BLaER1 (cell line): ENCODE data around the gene CYP4F22.
"Not testable (repeated sequence)": the region's sequence is repeated elsewhere in the genome, so short reads cannot be mapped to it uniquely, and the experiment has no call there.

Source experiments
- H3K27ac ChIP-seq: shearing (Covaris generic); formaldehyde crosslinking; 2 replicates; pipeline ENCODE4 v1.8.1; 2022
- H3K27me3 ChIP-seq: shearing (Covaris generic); formaldehyde crosslinking; 2 replicates; pipeline ENCODE4 v1.8.1; 2022
- H3K36me3 ChIP-seq: shearing (Covaris generic); formaldehyde crosslinking; 2 replicates; pipeline ENCODE4 v1.8.1; 2022
- H3K4me1 ChIP-seq: shearing (Covaris generic); formaldehyde crosslinking; 2 replicates; pipeline ENCODE4 v1.8.1; 2022
- H3K4me2 ChIP-seq: shearing (Covaris generic); formaldehyde crosslinking; 2 replicates; pipeline ENCODE4 v1.8.1; 2022
- H3K4me3 ChIP-seq: shearing (Covaris generic); formaldehyde crosslinking; 2 replicates; pipeline ENCODE4 v1.8.1; 2022
- H3K9ac ChIP-seq: shearing (Covaris generic); formaldehyde crosslinking; 2 replicates; pipeline ENCODE4 v1.8.1; 2022
- H3K9me3 ChIP-seq: shearing (Covaris generic); formaldehyde crosslinking; 2 replicates; pipeline ENCODE4 v1.8.1; 2022
- H4K20me1 ChIP-seq: shearing (Covaris generic); formaldehyde crosslinking; 2 replicates; pipeline ENCODE4 v1.8.1; 2022
- Cebpa-rat ChIP-seq: shearing (Covaris generic); IDR thresholded peaks from 2 replicates; pipeline ENCODE4 v1.8.1; 2022

CYP4F22 gene

GRCh38 chr19:15532779-15533521 is 24.6 kb downstream of the CYP4F22 start:
- peaks cover 18% of the 10 kb centered on the region for H3K9me3 ChIP-seq
- H3K36me3 ChIP-seq: no peaks in the 10 kb centered on the region
- TF ChIP-seq Cebpa-rat: no peak
- H3K4me3 ChIP-seq: no peak overlapping the region
- no peak overlapping the region for H3K9ac ChIP-seq
- H3K4me1 ChIP-seq: no peaks in the 10 kb centered on the region
- H3K27me3 ChIP-seq: no peaks in the 10 kb centered on the region
- no peaks in the 10 kb centered on the region for H4K20me1 ChIP-seq
- no peak overlapping the region for H3K27ac ChIP-seq
- no peak overlapping the region for H3K4me2 ChIP-seq

GRCh38 chr19:15533522-15533830 is 25.2 kb downstream of the CYP4F22 start:
- H3K4me1 ChIP-seq, H3K4me3 ChIP-seq, H3K36me3 ChIP-seq, H4K20me1 ChIP-seq, H3K27me3 ChIP-seq, H3K27ac ChIP-seq, H3K9ac ChIP-seq, H3K4me2 ChIP-seq: not testable (repeated sequence)
- H3K9me3 ChIP-seq: peaks cover 23% of the 10 kb centered on the region

DNA sequence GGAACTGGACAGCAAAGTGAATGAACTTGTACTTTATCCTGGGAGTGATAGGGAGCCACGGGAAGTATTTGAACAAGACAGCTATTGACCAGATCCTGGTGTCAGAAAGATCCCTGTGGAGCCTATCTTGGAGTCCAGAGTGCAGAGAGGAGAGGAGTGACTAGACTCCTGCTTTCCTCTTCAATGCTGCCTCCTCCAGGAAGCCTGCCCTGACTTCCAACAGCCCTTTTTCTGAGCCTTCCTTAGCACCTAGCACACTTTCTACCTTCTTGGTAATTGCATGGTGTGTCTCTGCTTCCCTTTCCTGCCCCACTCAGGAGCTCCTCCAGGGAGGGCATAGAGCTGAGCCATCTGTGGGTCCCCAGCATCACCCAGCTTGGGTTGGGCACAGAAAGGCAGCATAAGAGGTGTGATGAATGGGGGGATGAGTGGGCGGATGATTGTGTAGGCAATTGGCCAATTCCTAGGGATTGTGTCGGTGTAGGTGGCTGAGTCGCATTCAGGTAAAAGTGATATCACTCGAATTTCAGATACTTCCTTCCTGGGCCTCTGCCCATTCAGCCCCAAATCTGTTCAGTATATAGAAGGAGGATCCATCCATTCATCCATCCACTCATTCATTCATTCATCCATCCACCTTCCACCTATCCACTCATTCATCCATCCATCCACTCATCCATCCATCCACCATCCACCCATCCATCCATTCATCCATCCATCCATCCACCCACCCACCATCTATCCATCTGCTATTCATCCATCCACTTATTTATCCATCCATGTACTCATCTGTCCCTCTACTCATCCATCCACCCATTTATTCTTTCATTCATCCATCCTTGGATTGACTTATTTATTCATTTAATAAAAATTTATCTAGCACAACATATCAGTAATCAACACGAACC is 26.9 kb downstream of the CYP4F22 start:
- H3K27ac ChIP-seq: no peak overlapping the region
- no peaks in the 10 kb centered on the region for H3K27me3 ChIP-seq
- H4K20me1 ChIP-seq: no peaks in the 10 kb centered on the region
- no peak overlapping the region for H3K9ac ChIP-seq
- no peak for TF ChIP-seq Cebpa-rat
- no peak overlapping the region for H3K4me3 ChIP-seq
- peaks cover 35% of the 10 kb centered on the region for H3K9me3 ChIP-seq
- no peak overlapping the region for H3K4me2 ChIP-seq
- no peaks in the 10 kb centered on the region for H3K36me3 ChIP-seq
- no peaks in the 10 kb centered on the region for H3K4me1 ChIP-seq

DNA sequence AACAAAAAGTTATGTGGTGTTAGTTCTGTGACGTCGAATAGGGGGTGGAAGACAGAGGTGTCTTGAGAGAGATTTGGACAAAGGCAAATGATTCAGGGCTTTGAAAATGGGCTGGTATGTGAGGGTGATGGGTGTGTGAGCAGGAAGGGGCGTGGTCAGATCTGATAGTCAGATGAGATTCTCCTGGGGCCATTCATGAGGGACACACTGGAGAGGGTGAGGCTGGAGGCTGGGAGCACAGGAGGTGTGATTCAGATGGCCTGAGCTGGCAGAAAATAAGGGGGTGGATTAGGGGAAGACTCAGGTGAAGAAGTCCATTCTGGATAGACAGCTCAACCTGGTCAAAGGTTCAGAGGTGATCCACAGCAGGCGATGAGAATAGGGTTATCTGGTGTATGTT is 28.0 kb downstream of the CYP4F22 start:
- H3K27me3 ChIP-seq: no peaks in the 10 kb centered on the region
- no peak for TF ChIP-seq Cebpa-rat
- peaks cover 32% of the 10 kb centered on the region for H3K9me3 ChIP-seq
- no peak overlapping the region for H3K4me3 ChIP-seq
- no peaks in the 10 kb centered on the region for H3K4me1 ChIP-seq
- H3K9ac ChIP-seq: no peak overlapping the region
- H3K36me3 ChIP-seq: no peaks in the 10 kb centered on the region
- H3K27ac ChIP-seq: no peak overlapping the region
- no peaks in the 10 kb centered on the region for H4K20me1 ChIP-seq
- H3K4me2 ChIP-seq: no peak overlapping the region

DNA sequence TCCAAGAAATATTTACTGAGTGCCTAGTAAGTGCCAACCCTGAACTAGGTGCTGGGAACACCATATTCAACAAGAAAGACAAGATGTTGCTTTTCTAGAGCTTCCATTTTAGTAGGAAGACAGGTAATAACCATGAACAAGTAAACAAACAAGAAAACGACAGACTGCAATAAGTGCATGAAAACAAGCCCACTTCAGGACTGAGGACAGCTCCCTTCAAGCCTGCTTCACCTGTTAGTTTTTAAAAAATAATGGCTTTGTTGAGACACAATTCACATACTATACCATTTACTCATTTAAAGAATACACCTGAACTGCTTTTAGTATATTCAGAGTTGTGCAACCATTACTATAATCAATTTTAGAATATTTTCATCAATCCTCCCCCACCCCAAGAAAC is 30.4 kb downstream of the CYP4F22 start:
- Histone ChIP-seq H3K4me3 (no peak overlapping the region), H3K4me2 (no peak overlapping the region), H3K36me3 (no peaks in the 10 kb centered on the region), H3K9me3 (peaks cover 32% of the 10 kb centered on the region), H3K27ac (no peak overlapping the region), H3K4me1 (peaks cover 12% of the 10 kb centered on the region), H3K27me3 (no peaks in the 10 kb centered on the region), H4K20me1 (no peaks in the 10 kb centered on the region), H3K9ac (no peak overlapping the region)
- TF ChIP-seq Cebpa-rat: no peak

- Histone ChIP-seq H3K27me3 (no peaks in the 10 kb centered on the region), H3K4me1 (peaks cover 12% of the 10 kb centered on the region), H3K27ac (no peak overlapping the region), H3K4me2 (no peak overlapping the region), H3K9me3 (peaks cover 32% of the 10 kb centered on the region), H3K4me3 (no peak overlapping the region), H3K36me3 (no peaks in the 10 kb centered on the region), H4K20me1 (no peaks in the 10 kb centered on the region), H3K9ac (no peak overlapping the region)
- TF ChIP-seq Cebpa-rat: no peak
Observed at GRCh38 chr19:15539638-15540037, 31.3 kb downstream of the CYP4F22 start.

DNA sequence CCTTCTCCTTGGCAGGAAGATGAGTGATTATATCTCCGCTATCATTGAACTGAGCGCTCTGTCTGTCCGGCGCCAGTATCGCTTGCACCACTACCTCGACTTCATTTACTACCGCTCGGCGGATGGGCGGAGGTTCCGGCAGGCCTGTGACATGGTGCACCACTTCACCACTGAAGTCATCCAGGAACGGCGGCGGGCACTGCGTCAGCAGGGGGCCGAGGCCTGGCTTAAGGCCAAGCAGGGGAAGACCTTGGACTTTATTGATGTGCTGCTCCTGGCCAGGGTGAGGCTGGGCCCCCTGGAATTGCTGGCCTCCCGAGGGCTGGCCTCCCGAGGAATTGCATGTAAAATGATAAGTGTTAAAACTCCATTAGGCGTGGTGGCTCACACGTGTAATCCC is 32.1 kb downstream of the CYP4F22 start:
- H3K4me1 ChIP-seq: peaks cover 12% of the 10 kb centered on the region
- TF ChIP-seq Cebpa-rat: no peak
- H3K4me2 ChIP-seq: no peak overlapping the region
- no peak overlapping the region for H3K27ac ChIP-seq
- no peak overlapping the region for H3K4me3 ChIP-seq
- H3K27me3 ChIP-seq: no peaks in the 10 kb centered on the region
- H3K9me3 ChIP-seq: peaks cover 32% of the 10 kb centered on the region
- H3K36me3 ChIP-seq: no peaks in the 10 kb centered on the region
- H4K20me1 ChIP-seq: no peaks in the 10 kb centered on the region
- no peak overlapping the region for H3K9ac ChIP-seq

DNA sequence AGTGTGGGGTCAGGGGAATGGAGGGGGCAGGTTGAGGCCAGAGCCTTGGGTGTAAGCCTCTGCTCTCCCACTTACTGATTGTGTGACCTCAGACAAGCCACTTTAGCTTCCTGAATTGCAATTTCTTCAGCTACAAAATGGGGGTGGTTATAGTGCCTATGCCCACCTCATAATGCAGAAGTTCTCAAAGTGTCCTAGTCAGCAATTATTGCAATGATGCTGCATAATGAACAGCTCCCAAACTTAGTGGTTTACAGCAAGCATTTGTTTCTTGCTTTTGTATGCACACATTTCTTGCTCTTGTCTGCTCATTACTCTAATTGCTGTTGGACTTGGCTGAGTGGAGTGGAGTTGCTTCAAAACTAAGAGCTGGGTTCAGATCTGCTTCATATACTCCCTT is 36.0 kb downstream of the CYP4F22 start:
- no peak for TF ChIP-seq Cebpa-rat
- peaks cover 14% of the 10 kb centered on the region for H3K9me3 ChIP-seq
- H3K4me2 ChIP-seq: no peak overlapping the region
- no peaks in the 10 kb centered on the region for H3K36me3 ChIP-seq
- no peak overlapping the region for H3K27ac ChIP-seq
- H3K4me1 ChIP-seq: peaks cover 18% of the 10 kb centered on the region
- no peaks in the 10 kb centered on the region for H4K20me1 ChIP-seq
- no peak overlapping the region for H3K9ac ChIP-seq
- H3K27me3 ChIP-seq: no peaks in the 10 kb centered on the region
- H3K4me3 ChIP-seq: no peak overlapping the region

- Histone ChIP-seq H3K27ac (no peak overlapping the region), H3K27me3 (no peaks in the 10 kb centered on the region), H3K9ac (no peak overlapping the region), H3K9me3 (peaks cover 7% of the 10 kb centered on the region), H3K4me2 (no peak overlapping the region), H4K20me1 (no peaks in the 10 kb centered on the region), H3K36me3 (no peaks in the 10 kb centered on the region), H3K4me1 (peaks cover 18% of the 10 kb centered on the region), H3K4me3 (no peak overlapping the region)
- no peak for TF ChIP-seq Cebpa-rat
Observed at GRCh38 chr19:15544970-15545369, 36.6 kb downstream of the CYP4F22 start.

DNA sequence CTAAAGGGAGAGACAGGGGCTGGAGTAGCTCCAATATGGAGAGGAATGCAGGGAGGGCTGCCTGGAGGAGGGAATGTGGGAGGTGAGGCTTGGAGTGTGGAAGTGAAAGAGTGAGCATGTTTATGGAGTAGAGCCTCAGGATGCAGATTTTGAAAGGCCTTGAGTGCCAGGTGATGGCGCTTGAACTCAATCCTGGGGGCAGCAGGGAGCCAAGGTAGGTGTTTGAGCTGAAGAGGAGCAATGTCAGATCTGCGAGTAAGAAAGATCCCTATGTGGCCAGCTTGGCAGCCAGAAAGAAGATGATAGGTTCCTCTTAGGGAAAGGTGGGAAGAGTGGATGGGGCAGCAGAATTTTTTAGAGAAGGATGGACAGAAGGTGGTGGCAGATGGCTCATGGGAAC is 40.3 kb downstream of the CYP4F22 start:
- H3K27me3 ChIP-seq: no peaks in the 10 kb centered on the region

More for the DNA sequence above, 40.3 kb downstream of the CYP4F22 start:
- Histone ChIP-seq H3K9me3 (no peaks in the 10 kb centered on the region), H3K9ac (no peak overlapping the region), H3K27ac (no peak overlapping the region), H3K4me2 (no peak overlapping the region), H4K20me1 (no peaks in the 10 kb centered on the region), H3K4me1 (peaks cover 17% of the 10 kb centered on the region), H3K36me3 (no peaks in the 10 kb centered on the region), H3K4me3 (no peak overlapping the region)
- TF ChIP-seq Cebpa-rat: no peak
